HEK293 (cell line): Measurements from ENCODE around the gene MMP14.

ENCODE experiments used
- ZNF324 ChIP-seq: fragments of 450-650 bp; formaldehyde crosslinking; IDR thresholded peaks from 2 replicates; pipeline ENCODE4 v1.5.1; 2016; ENCODE audit warnings: missing biosample characterization, missing genetic modification characterization
- ZNF549 ChIP-seq: fragments of 450-650 bp; IDR thresholded peaks from 2 replicates; pipeline ENCODE4 v1.5.1; 2018; ENCODE audit warnings: missing biosample characterization, missing genetic modification characterization, mild to moderate bottlenecking, inconsistent platforms, moderate library complexity
- TF ChIP-seq, protein P1 (sequence below): fragments of 450-650 bp; formaldehyde crosslinking; IDR thresholded peaks from 2 replicates; pipeline ENCODE4 v1.5.1; 2016; ENCODE audit warnings: missing biosample characterization, missing genetic modification characterization
- TF ChIP-seq, protein P2 (sequence below): fragments of 450-650 bp; formaldehyde crosslinking; IDR thresholded peaks from 2 replicates; pipeline ENCODE4 v1.5.1; 2016; ENCODE audit warnings: missing biosample characterization, missing genetic modification characterization

DNA sequence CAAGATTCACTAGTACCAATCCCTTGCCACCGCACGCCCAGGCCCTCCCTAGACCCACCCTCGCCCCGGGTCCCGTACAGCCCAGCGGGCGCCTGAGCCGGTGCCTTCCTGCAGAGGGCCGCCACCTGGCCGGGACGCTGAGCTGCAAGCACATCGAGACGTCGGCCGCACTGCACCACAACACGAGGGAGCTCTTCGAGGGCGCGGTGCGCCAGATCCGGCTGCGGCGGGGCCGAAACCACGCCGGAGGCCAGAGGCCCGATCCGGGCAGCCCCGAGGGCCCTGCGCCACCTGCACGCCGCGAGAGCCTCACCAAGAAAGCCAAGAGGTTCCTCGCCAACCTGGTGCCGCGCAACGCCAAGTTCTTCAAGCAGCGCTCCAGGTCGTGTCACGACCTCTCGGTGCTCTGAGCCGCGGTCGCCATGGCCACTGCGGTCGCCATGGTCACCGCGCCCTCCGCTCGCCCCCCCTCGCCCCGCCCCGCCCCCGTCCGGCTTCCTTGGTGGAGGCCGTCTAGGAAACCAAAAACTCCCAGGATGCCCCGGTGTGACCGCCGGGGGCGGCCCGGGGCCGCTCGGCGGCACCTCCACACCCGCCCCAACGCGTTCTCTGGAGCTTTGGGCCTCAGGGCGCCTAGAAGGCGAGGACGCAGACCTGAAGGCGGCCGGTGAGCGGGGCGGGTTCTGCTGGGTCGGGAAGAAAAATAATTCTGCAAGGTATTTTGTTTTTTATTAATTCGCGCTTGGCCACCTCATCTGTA lies 50.3 kb downstream of the MMP14 start:
- no peak for TF ChIP-seq ZNF549 (tag by site-specific recombination)
- no peak for TF ChIP-seq ZNF324 (tag by site-specific recombination)
- TF ChIP-seq, protein P1, sequence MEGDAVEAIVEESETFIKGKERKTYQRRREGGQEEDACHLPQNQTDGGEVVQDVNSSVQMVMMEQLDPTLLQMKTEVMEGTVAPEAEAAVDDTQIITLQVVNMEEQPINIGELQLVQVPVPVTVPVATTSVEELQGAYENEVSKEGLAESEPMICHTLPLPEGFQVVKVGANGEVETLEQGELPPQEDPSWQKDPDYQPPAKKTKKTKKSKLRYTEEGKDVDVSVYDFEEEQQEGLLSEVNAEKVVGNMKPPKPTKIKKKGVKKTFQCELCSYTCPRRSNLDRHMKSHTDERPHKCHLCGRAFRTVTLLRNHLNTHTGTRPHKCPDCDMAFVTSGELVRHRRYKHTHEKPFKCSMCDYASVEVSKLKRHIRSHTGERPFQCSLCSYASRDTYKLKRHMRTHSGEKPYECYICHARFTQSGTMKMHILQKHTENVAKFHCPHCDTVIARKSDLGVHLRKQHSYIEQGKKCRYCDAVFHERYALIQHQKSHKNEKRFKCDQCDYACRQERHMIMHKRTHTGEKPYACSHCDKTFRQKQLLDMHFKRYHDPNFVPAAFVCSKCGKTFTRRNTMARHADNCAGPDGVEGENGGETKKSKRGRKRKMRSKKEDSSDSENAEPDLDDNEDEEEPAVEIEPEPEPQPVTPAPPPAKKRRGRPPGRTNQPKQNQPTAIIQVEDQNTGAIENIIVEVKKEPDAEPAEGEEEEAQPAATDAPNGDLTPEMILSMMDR (tag by site-specific recombination): peak; percentile 69; the same call in 1 of the 2 replicates
- TF ChIP-seq, protein P2, sequence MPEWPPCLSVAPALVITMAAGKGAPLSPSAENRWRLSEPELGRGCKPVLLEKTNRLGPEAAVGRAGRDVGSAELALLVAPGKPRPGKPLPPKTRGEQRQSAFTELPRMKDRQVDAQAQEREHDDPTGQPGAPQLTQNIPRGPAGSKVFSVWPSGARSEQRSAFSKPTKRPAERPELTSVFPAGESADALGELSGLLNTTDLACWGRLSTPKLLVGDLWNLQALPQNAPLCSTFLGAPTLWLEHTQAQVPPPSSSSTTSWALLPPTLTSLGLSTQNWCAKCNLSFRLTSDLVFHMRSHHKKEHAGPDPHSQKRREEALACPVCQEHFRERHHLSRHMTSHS (tag by site-specific recombination): no peak
